Gastroesophageal sphincter (tissue), 4 donors: Measurements from ENCODE around the gene OVAAL. TPM values are rescaled to one million over a fixed set of nuclear protein-coding genes. Genes with fewer than 3 reads are reported as not detected.
A peak's percentile ranks its signal among the peaks of the same experiment; 100 is the strongest.

Experiments used
- ATAC-seq: fragments of 150-250 bp; one replicate; pipeline ENCODE4 v1.9.1; 2016; ENCODE audit warnings: mild to moderate bottlenecking, moderate library complexity
- H3K27ac ChIP-seq, 4 donors: fragments of 200-600 bp; sonication (generic) in 3 of 4; 1 replicate in 3 of 4; 2 replicates in 1 of 4; pipeline ENCODE4 v1.5.1; 2016 to 2019
- H3K27me3 ChIP-seq: fragments of 200-600 bp; sonication (generic); one replicate; pipeline ENCODE4 v1.5.1; 2019
- H3K36me3 ChIP-seq, 2 donors: fragments of 200-600 bp; sonication (generic); one replicate each; pipeline ENCODE4 v1.5.1; 2019; ENCODE audit warnings: control low read depth in 1 of 2
- H3K4me1 ChIP-seq, 3 donors: fragments of 200-600 bp; sonication (generic); 1 replicate in 2 of 3; 2 replicates in 1 of 3; pipeline ENCODE4 v1.5.1; 2016 to 2019; ENCODE audit warnings: control low read depth in 2 of 3
- H3K4me3 ChIP-seq, 2 donors: fragments of 200-600 bp; sonication (generic); one replicate each; pipeline ENCODE4 v1.5.1; 2019; ENCODE audit warnings: mild to moderate bottlenecking in 1 of 2, moderate library complexity in 1 of 2
- H3K9me3 ChIP-seq, 3 donors: fragments of 200-600 bp; sonication (generic); one replicate each; pipeline ENCODE4 v1.5.1; 2017 to 2019; ENCODE audit warnings: control low read depth in 2 of 3
- EP300 ChIP-seq: sonication (generic); formaldehyde crosslinking; IDR thresholded peaks from one replicate; pipeline ENCODE4 v1.6.1; 2017; ENCODE audit warnings: antibody characterized with exemption, mild to moderate bottlenecking
- POLR2A ChIP-seq, 2 donors: fragments of 450-650 bp; IDR thresholded peaks; one replicate each; pipeline ENCODE4 v1.6.1; 2017; ENCODE audit warnings: antibody characterized with exemption in 2 of 2, mild to moderate bottlenecking in 2 of 2, moderate library complexity in 1 of 2
- POLR2AphosphoS5 ChIP-seq: sonication (generic); formaldehyde crosslinking; IDR thresholded peaks from one replicate; pipeline ENCODE4 v1.6.1; 2017; ENCODE audit warnings: antibody characterized with exemption
- WGBS, 2 donors: methylation state at CpG; one replicate each; pipeline ENCODE4 v1.1.5; 2018; ENCODE audit warnings: low coverage in 1 of 2; 5-methylcytosine and 5-hydroxymethylcytosine counted together
- total RNA-seq, 4 donors: library from RNA; depleted of rRNA; stranded (reverse); fragments of >200 nt; gene quantifications; one replicate each; pipeline ENCODE4 v1.1.0, GENCODE V29; 2016
- TF ChIP-seq, protein P1 (sequence below), 4 experiments: fragments of 200-600 bp in 2 of 4; fragments of 450-650 bp in 2 of 4; sonication (generic) in 1 of 4; IDR thresholded peaks; one replicate each; pipeline ENCODE4 v1.5.1; 2017 to 2019; ENCODE audit warnings: antibody characterized with exemption in 4 of 4, mild to moderate bottlenecking in 2 of 4, moderate library complexity in 2 of 4

Gene OVAAL
- total RNA-seq, 4 donors from 2014 or later, result not detected

DNA sequence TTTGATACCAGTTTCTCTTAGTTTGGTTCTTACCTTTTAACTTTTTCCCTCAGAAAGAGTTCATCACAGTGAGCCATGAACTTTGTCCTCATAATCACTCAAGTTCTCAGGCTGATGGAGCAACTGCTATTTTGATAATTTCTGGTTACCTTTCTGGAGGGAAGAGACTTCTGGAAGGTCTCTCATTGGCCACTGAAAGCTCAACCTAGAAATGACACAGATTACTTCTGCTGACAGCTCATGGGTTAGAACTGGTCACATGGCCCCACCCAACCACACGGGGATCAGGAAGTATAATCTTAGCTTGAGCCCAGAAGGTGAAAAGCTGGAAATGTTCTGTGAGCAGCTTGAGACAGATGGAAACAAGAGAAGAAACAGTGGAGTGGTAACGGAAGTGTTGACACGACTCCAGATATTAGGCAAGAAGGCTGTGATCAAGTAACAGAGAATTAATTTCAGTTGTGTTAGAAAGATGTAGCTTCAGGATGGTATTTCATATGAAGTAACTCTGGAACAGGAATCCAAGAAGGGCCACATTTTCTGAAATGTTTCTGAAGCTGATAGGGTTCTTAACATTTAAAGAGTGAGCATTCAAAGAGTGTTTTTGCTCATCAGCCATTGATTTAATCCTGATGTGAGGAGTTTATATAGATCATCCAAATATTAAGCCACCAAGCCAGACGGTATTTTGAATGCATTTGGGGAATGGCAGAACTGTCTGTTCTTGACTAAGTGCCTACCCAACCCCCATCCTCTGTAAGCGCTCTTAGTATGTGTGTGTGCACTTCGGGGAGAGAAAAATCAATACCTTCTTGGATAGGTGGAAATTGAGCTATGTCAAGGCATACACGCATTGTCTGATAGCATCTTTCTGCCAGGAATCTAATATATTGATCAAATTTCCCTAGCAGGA, 51.1 kb downstream of the OVAAL start:
- TF ChIP-seq POLR2AphosphoS5 (no peak), POLR2A (IDR thresholded peaks at IDR 0.05) (no peak)
- Histone ChIP-seq H3K4me3 (no peak overlapping the region), H3K9me3 (no peaks in the 10 kb centered on the region), H3K36me3 (no peaks in the 10 kb centered on the region), H3K27ac (peak overlapping the region in 1 of 4 donors; percentile 26), H3K27me3 (no peaks in the 10 kb centered on the region), H3K4me1 (peaks cover 3 to 29% (median 5%) of the 10 kb centered on the region in 3 donors)
- ATAC-seq, result peak; percentile 81
- WGBS, 2 donors, result 67 to 75% methylated on average over 6 to 7 of the region's 7 CpGs

DNA sequence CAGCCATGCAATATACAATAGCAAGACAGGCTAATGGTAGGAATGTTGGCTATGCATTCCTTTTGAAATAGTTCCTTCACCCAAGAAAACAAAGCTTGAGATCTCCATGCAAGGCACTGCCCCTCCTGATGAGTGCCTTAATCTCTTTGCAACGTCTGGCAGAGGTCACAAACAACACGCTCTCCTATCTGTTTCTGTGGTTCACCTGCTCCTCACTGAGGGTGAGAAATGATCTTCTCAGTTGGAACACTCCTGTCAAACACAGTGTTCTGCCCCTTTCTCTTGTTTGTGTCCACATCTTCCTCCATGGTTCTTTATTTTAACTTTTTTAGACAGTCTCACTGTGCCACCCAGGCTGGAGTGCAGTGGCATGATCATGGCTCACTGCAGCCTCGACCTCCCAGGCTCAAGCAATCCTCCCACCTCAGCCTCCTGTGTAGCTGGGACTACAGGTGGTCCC, 51.8 kb downstream of the OVAAL start:
- TF ChIP-seq, protein P1, sequence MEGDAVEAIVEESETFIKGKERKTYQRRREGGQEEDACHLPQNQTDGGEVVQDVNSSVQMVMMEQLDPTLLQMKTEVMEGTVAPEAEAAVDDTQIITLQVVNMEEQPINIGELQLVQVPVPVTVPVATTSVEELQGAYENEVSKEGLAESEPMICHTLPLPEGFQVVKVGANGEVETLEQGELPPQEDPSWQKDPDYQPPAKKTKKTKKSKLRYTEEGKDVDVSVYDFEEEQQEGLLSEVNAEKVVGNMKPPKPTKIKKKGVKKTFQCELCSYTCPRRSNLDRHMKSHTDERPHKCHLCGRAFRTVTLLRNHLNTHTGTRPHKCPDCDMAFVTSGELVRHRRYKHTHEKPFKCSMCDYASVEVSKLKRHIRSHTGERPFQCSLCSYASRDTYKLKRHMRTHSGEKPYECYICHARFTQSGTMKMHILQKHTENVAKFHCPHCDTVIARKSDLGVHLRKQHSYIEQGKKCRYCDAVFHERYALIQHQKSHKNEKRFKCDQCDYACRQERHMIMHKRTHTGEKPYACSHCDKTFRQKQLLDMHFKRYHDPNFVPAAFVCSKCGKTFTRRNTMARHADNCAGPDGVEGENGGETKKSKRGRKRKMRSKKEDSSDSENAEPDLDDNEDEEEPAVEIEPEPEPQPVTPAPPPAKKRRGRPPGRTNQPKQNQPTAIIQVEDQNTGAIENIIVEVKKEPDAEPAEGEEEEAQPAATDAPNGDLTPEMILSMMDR (IDR thresholded peaks at IDR 0.05), result no peak
- TF ChIP-seq POLR2A (IDR thresholded peaks at IDR 0.05), result no peak
- TF ChIP-seq EP300, result no peak
- no peak for TF ChIP-seq POLR2AphosphoS5
- Histone ChIP-seq H3K27me3 (no peaks in the 10 kb centered on the region), H3K4me3 (no peak overlapping the region), H3K36me3 (no peaks in the 10 kb centered on the region), H3K4me1 (peaks cover 3 to 34% (median 5%) of the 10 kb centered on the region in 3 donors), H3K9me3 (no peaks in the 10 kb centered on the region), H3K27ac (peak overlapping the region in 3 of 4 donors; percentile 56 to 66 (median 57))
- ATAC-seq, result no peak
- 79 to 83% methylated on average over 2 to 3 of the region's 3 CpGs for WGBS, 2 donors

DNA sequence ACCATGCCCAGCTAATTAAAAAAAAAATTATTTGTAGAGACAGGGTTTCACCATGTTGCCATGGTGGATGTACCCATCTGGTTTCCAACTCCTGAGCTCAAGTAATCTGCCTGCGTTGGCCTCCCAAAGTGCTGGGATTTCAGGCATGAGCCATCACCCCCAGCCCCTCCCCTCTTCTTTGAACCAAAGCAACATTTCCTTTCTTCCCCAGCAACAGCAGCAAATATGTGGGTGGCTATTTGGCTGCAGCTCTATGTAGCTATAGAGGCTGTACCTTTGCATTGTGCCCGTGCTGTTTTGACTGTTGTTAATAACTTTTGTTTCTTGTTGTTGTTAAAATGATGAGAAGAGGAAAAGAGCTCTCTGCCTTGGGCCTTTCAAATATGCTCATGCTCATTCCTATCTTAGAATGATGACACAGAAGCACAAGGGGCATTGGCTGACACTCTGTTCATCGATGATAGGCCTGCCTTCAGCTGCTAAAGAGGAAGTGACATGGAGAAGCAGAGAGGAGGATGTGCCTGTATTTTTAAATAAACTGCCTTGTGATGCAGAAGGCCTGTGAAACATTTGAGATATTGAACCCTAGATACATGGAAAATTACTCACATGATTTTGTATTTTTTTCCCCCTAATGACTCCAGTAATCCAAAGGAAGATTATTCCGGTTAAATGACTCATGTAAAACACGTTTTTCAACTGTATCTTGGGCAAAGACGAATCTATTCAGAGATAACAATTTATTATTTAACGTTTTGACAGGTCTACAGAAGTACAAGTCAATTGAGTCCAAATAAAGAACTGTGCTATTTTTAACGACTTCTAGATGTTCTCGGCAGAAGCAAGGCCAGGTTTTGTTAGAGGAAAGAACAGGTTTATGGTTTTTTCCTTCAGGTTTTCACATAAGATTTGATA, 52.5 kb downstream of the OVAAL start:
- H3K36me3 ChIP-seq, result no peaks in the 10 kb centered on the region
- peak; percentile 67 for ATAC-seq
- TF ChIP-seq EP300 (no peak), POLR2A (IDR thresholded peaks at IDR 0.05) (no peak), POLR2AphosphoS5 (no peak)
- TF ChIP-seq, protein P1 (IDR thresholded peaks at IDR 0.05), result no peak
- H3K27me3 ChIP-seq, result no peaks in the 10 kb centered on the region
- H3K4me1 ChIP-seq, result peaks cover 5 to 41% (median 6%) of the 10 kb centered on the region in 3 donors
- no peaks in the 10 kb centered on the region for H3K9me3 ChIP-seq
- H3K27ac ChIP-seq, result peak overlapping the region in 3 of 4 donors; percentile 56 to 66 (median 57)
- 13 to 17% methylated on average over 9 of the region's 9 CpGs for WGBS, 2 donors
- no peak overlapping the region for H3K4me3 ChIP-seq

DNA sequence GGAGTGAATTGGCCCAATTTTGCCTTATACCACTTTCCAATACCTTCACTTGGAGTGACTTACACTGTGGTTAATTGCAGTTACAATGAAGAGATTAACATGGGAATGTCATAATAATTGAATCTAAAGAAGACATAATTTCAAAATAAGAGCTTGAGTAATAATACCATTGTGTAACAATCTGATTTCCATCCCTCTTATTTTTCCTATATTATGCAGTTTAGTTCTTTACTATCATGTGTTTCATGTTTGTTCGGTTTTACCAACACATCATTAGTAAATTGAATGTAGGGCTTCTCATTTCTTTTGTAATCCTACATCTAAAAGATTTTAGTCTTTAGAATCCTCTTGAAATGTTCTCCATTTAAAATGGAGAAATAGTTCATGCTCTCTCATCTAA, 53.9 kb downstream of the OVAAL start:
- whole genome bisulfite sequencing, 2 donors, result 92 to 100% methylated on average over 1 of the region's 1 CpG
- Histone ChIP-seq H3K27me3 (no peaks in the 10 kb centered on the region), H3K4me3 (no peak overlapping the region), H3K27ac (peak overlapping the region in 3 of 4 donors; percentile 35 to 57 (median 56)), H3K9me3 (no peaks in the 10 kb centered on the region), H3K4me1 (peaks cover 5 to 45% (median 6%) of the 10 kb centered on the region in 3 donors), H3K36me3 (no peaks in the 10 kb centered on the region)
- ATAC-seq, result no peak
- TF ChIP-seq EP300 (no peak), POLR2A (IDR thresholded peaks at IDR 0.05) (no peak), POLR2AphosphoS5 (no peak)
- TF ChIP-seq, protein P1 (IDR thresholded peaks at IDR 0.05), result no peak

DNA sequence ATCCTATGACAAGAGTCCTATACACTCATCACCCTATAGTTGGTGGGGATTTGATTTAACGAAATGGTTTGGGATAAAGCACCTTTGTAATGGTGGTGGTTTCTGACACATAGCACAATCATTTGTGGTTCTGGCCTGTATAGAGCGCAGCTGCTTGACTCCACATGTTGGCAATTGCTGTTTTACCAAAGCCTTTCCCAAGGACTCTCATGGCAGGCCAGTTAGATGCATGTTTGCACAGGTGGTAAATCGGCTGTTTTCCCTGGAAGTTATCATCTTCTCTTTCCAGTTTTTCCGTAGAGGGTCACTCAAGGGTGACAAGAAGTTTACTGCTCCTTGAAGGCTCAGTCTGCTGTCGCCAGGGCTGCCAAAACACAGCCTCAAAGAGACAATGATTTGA, 56.0 kb downstream of the OVAAL start:
- Histone ChIP-seq H3K36me3 (no peaks in the 10 kb centered on the region), H3K4me3 (no peak overlapping the region), H3K9me3 (no peaks in the 10 kb centered on the region), H3K27ac (no peak overlapping the region), H3K27me3 (no peaks in the 10 kb centered on the region), H3K4me1 (peaks cover 5 to 45% (median 6%) of the 10 kb centered on the region in 3 donors)
- no peak for TF ChIP-seq POLR2A (IDR thresholded peaks at IDR 0.05)
- no peak for TF ChIP-seq POLR2AphosphoS5
- TF ChIP-seq, protein P1 (IDR thresholded peaks at IDR 0.05), result no peak
- 63 to 100% methylated on average over 2 to 5 of the region's 5 CpGs for WGBS, 2 donors
- ATAC-seq, result no peak
